SK-N-SH treated with all-trans-retinoic acid at 6 μM for 48 hours (cell line): ENCODE data around the gene TPST2.

ENCODE experiments used
- CSDC2 ChIP-seq: fragments of 250-450 bp; sonication (Bioruptor Pico); IDR thresholded peaks from 2 replicates; pipeline ENCODE4 v1.5.0; 2020; ENCODE audit warnings: mild to moderate bottlenecking, moderate library complexity
- ESRRG ChIP-seq: fragments of 250-450 bp; sonication (Bioruptor Pico); IDR thresholded peaks from 2 replicates; pipeline ENCODE4 v1.6.1; 2021; ENCODE audit warnings: mild to moderate bottlenecking
- OSR1 ChIP-seq: fragments of 250-450 bp; sonication (Bioruptor Pico); IDR thresholded peaks from 2 replicates; pipeline ENCODE4 v1.8.0; 2022; ENCODE audit warnings: moderate library complexity, mild to moderate bottlenecking, inconsistent platforms
- PATZ1 ChIP-seq: fragments of 250-450 bp; sonication (Bioruptor Pico); IDR thresholded peaks from 2 replicates; pipeline ENCODE4 v1.8.0; 2020; ENCODE audit warnings: mild to moderate bottlenecking, moderate library complexity, borderline replicate concordance
- RARB ChIP-seq: fragments of 250-450 bp; sonication (Bioruptor Pico); IDR thresholded peaks from 2 replicates; pipeline ENCODE4 v1.8.0; 2021; ENCODE audit warnings: mild to moderate bottlenecking, moderate library complexity
- ZC3H10 ChIP-seq: fragments of 250-450 bp; sonication (Bioruptor Pico); IDR thresholded peaks from 2 replicates; pipeline ENCODE4 v1.5.1; 2021; ENCODE audit warnings: mild to moderate bottlenecking, moderate library complexity
- ZFP3 ChIP-seq: fragments of 250-450 bp; sonication (Bioruptor Pico); IDR thresholded peaks from 2 replicates; pipeline ENCODE4 v1.5.0; 2020; ENCODE audit warnings: mild to moderate bottlenecking, moderate library complexity
- ZFP30 ChIP-seq: fragments of 450-650 bp; formaldehyde crosslinking; IDR thresholded peaks from 2 replicates; pipeline ENCODE4 v1.5.0; 2022; ENCODE audit warnings: mild to moderate bottlenecking, moderate library complexity

- TF ChIP-seq RARB (no peak), ZFP30 (CRISPR knock-in tag) (no peak), ESRRG (CRISPR knock-in tag) (no peak), PATZ1 (CRISPR knock-in tag) (no peak), ZFP3 (no peak), ZC3H10 (no peak), CSDC2 (no peak), OSR1 (no peak)
These were observed 44.3 kb upstream of the TPST2 start for GRCh38 chr22:26634189-26634588.
